ENCODE measurements around the gene TMED5. TPM values are rescaled to one million over a fixed set of nuclear protein-coding genes. Genes with fewer than 3 reads are reported as not detected.

The TMED5 gene
- total RNA-seq, 1 experiment from 2014 or later: 5.8 TPM

- Histone ChIP-seq H3K9me3 (no peaks in the 10 kb centered on the region), H3K27me3 (no peaks in the 10 kb centered on the region), H3K4me3 (no peak overlapping the region), H3K36me3 (peaks cover 16% of the 10 kb centered on the region)
- no peak for DNase-seq
Measured at GRCh38 chr1:93143769-93144168, 36.4 kb downstream of the TMED5 start.

GRCh38 chr1:93143136-93143535 lies 37.1 kb downstream of the TMED5 start:
- no peak for DNase-seq

GRCh38 chr1:93142161-93142560 lies 38.1 kb downstream of the TMED5 start:
- DNase-seq: no peak
- Histone ChIP-seq H3K9me3 (no peaks in the 10 kb centered on the region), H3K36me3 (peaks cover 20% of the 10 kb centered on the region; the same call in 1 of the 2 replicates), H3K27me3 (no peaks in the 10 kb centered on the region), H3K4me3 (no peak overlapping the region)

More at GRCh38 chr1:93143136-93143535, 37.1 kb downstream of the TMED5 start:
- H3K9me3 ChIP-seq: no peaks in the 10 kb centered on the region
- no peaks in the 10 kb centered on the region for H3K27me3 ChIP-seq
- peaks cover 12% of the 10 kb centered on the region for H3K36me3 ChIP-seq
- H3K4me3 ChIP-seq: no peak overlapping the region

GRCh38 chr1:93140106-93140505 lies 40.1 kb downstream of the TMED5 start:
- H3K27me3 ChIP-seq: no peaks in the 10 kb centered on the region
- DNase-seq: no peak
- H3K4me3 ChIP-seq: no peak overlapping the region
- H3K9me3 ChIP-seq: no peaks in the 10 kb centered on the region
- H3K36me3 ChIP-seq: peaks cover 36% of the 10 kb centered on the region

GRCh38 chr1:93137604-93138292 lies 42.5 kb downstream of the TMED5 start:
- Histone ChIP-seq H3K9me3 (no peaks in the 10 kb centered on the region), H3K27me3 (no peaks in the 10 kb centered on the region), H3K36me3 (peaks cover 38% of the 10 kb centered on the region), H3K4me3 (no peak overlapping the region)
- no peak for DNase-seq

GRCh38 chr1:93136445-93136844 lies 43.8 kb downstream of the TMED5 start:
- Histone ChIP-seq H3K27me3 (no peaks in the 10 kb centered on the region), H3K4me3 (no peak overlapping the region), H3K9me3 (no peaks in the 10 kb centered on the region), H3K36me3 (peaks cover 35% of the 10 kb centered on the region)
- no peak for DNase-seq

- no peak for DNase-seq
- Histone ChIP-seq H3K27me3 (no peaks in the 10 kb centered on the region), H3K4me3 (no peak overlapping the region), H3K36me3 (peaks cover 37% of the 10 kb centered on the region), H3K9me3 (no peaks in the 10 kb centered on the region)
Measured at GRCh38 chr1:93132638-93133037, 47.6 kb downstream of the TMED5 start.

GRCh38 chr1:93129507-93130099 lies 50.6 kb downstream of the TMED5 start:
- Histone ChIP-seq H3K36me3 (peaks cover 24% of the 10 kb centered on the region), H3K27me3 (no peaks in the 10 kb centered on the region), H3K9me3 (no peaks in the 10 kb centered on the region), H3K4me3 (no peak overlapping the region)
- no peak for DNase-seq

- no peak for DNase-seq
- H3K9me3 ChIP-seq: no peaks in the 10 kb centered on the region
- H3K27me3 ChIP-seq: no peaks in the 10 kb centered on the region
- H3K36me3 ChIP-seq: peaks cover 22% of the 10 kb centered on the region
- no peak overlapping the region for H3K4me3 ChIP-seq
Measured at GRCh38 chr1:93124556-93125355, 55.5 kb downstream of the TMED5 start.

- DNase-seq: no peak
Measured at GRCh38 chr1:93123201-93123783, 56.9 kb downstream of the TMED5 start.

GRCh38 chr1:93120614-93121013 lies 59.6 kb downstream of the TMED5 start:
- DNase-seq: no peak
- H3K9me3 ChIP-seq: no peaks in the 10 kb centered on the region
- peaks cover 33% of the 10 kb centered on the region for H3K36me3 ChIP-seq
- no peaks in the 10 kb centered on the region for H3K27me3 ChIP-seq
- H3K4me3 ChIP-seq: no peak overlapping the region

More at GRCh38 chr1:93123201-93123783, 56.9 kb downstream of the TMED5 start:
- Histone ChIP-seq H3K4me3 (no peak overlapping the region), H3K27me3 (no peaks in the 10 kb centered on the region), H3K36me3 (peaks cover 31% of the 10 kb centered on the region), H3K9me3 (no peaks in the 10 kb centered on the region)

- Histone ChIP-seq H3K27me3 (no peaks in the 10 kb centered on the region), H3K4me3 (no peak overlapping the region), H3K9me3 (no peaks in the 10 kb centered on the region), H3K36me3 (peaks cover 37% of the 10 kb centered on the region)
- no peak for DNase-seq
Measured at GRCh38 chr1:93114391-93114790, 65.8 kb downstream of the TMED5 start.

- Histone ChIP-seq H3K9me3 (peaks cover 2% of the 10 kb centered on the region; the same call in 1 of the 2 replicates), H3K27me3 (no peaks in the 10 kb centered on the region), H3K4me3 (no peak overlapping the region), H3K36me3 (peaks cover 28% of the 10 kb centered on the region)
- DNase-seq: no peak
Measured at GRCh38 chr1:93113127-93113526, 67.1 kb downstream of the TMED5 start.

- no peak overlapping the region for H3K4me3 ChIP-seq
- no peak for DNase-seq
- H3K27me3 ChIP-seq: no peaks in the 10 kb centered on the region
- H3K9me3 ChIP-seq: peaks cover 15% of the 10 kb centered on the region
- H3K36me3 ChIP-seq: peaks cover 39% of the 10 kb centered on the region
Measured at GRCh38 chr1:93111561-93111960, 68.7 kb downstream of the TMED5 start.

- no peaks in the 10 kb centered on the region for H3K27me3 ChIP-seq
- no peak for DNase-seq
Measured at GRCh38 chr1:93111065-93111464, 69.1 kb downstream of the TMED5 start.

GRCh38 chr1:93109578-93109977 lies 70.6 kb downstream of the TMED5 start:
- peaks cover 16% of the 10 kb centered on the region for H3K9me3 ChIP-seq
- no peak overlapping the region for H3K4me3 ChIP-seq
- peaks cover 40% of the 10 kb centered on the region for H3K36me3 ChIP-seq
- no peak for DNase-seq
- H3K27me3 ChIP-seq: no peaks in the 10 kb centered on the region

More at GRCh38 chr1:93111065-93111464, 69.1 kb downstream of the TMED5 start:
- H3K9me3 ChIP-seq: peaks cover 16% of the 10 kb centered on the region
- no peak overlapping the region for H3K4me3 ChIP-seq
- peaks cover 40% of the 10 kb centered on the region for H3K36me3 ChIP-seq

- no peak overlapping the region for H3K4me3 ChIP-seq
- no peak for DNase-seq
- peaks cover 16% of the 10 kb centered on the region for H3K9me3 ChIP-seq
- no peaks in the 10 kb centered on the region for H3K27me3 ChIP-seq
- peaks cover 40% of the 10 kb centered on the region for H3K36me3 ChIP-seq
Measured at GRCh38 chr1:93108335-93108734, 71.9 kb downstream of the TMED5 start.

Data from MG63 (cell line).